GM23248 (cell line): ENCODE results near the gene PARD6B. TPM values are rescaled to one million over a fixed set of nuclear protein-coding genes. Genes with fewer than 3 reads are reported as not detected.
A peak's percentile ranks its signal among the peaks of the same experiment; 100 is the strongest.
"Not testable (repeated sequence)": the region's sequence is repeated elsewhere in the genome, so short reads cannot be mapped to it uniquely, and the experiment has no call there.

Source experiments
- DNase-seq: peaks from one replicate; pipeline ENCODE4 v3.0.0-alpha.2; 2015
- H2AFZ ChIP-seq: fragments of 200-600 bp; sonication (generic); 2 replicates; pipeline ENCODE4 v1.6.1; 2016; ENCODE audit warnings: antibody characterized with exemption
- H3F3A ChIP-seq: fragments of 200-600 bp; sonication (generic); 2 replicates; pipeline ENCODE4 v1.6.1; 2016; ENCODE audit warnings: mild to moderate bottlenecking, antibody characterized with exemption, mixed run types; ENCODE audit not compliant: insufficient read depth
- H3K27ac ChIP-seq: fragments of 200-600 bp; sonication (generic); 2 replicates; pipeline ENCODE4 v1.5.1; 2016; ENCODE audit warnings: mild to moderate bottlenecking
- H3K27me3 ChIP-seq: fragments of 200-600 bp; sonication (generic); replicated peaks from 2 replicates; pipeline ENCODE4 v1.6.1; 2016; ENCODE audit warnings: mild to moderate bottlenecking; ENCODE audit not compliant: insufficient read depth
- H3K36me3 ChIP-seq: fragments of 200-600 bp; sonication (generic); 2 replicates; pipeline ENCODE4 v1.6.1; 2016; ENCODE audit warnings: low read depth, mild to moderate bottlenecking
- H3K4me1 ChIP-seq: fragments of 200-600 bp; sonication (generic); 2 replicates; pipeline ENCODE4 v1.6.1; 2016; ENCODE audit warnings: mild to moderate bottlenecking; ENCODE audit not compliant: insufficient read depth
- H3K4me2 ChIP-seq: fragments of 200-600 bp; sonication (generic); one replicate; pipeline ENCODE4 v1.6.1; 2016; ENCODE audit warnings: mild to moderate bottlenecking; ENCODE audit not compliant: unreplicated experiment
- H3K4me3 ChIP-seq: fragments of 200-600 bp; sonication (generic); 2 replicates; pipeline ENCODE4 v1.5.1; 2016; ENCODE audit warnings: mild to moderate bottlenecking
- H3K79me2 ChIP-seq: fragments of 200-600 bp; sonication (generic); 2 replicates; pipeline ENCODE4 v1.6.1; 2016; ENCODE audit warnings: mild to moderate bottlenecking; ENCODE audit not compliant: insufficient read depth
- H3K9ac ChIP-seq: fragments of 200-600 bp; sonication (generic); 2 replicates; pipeline ENCODE4 v1.6.1; 2016; ENCODE audit warnings: mild to moderate bottlenecking
- H3K9me2 ChIP-seq: fragments of 200-600 bp; sonication (generic); 2 replicates; pipeline ENCODE4 v1.6.1; 2016; ENCODE audit warnings: mixed run types, mild to moderate bottlenecking, moderate library complexity; ENCODE audit not compliant: insufficient read depth
- H3K9me3 ChIP-seq: fragments of 200-600 bp; sonication (generic); one replicate; pipeline ENCODE4 v1.6.1; 2017; ENCODE audit warnings: low read depth
- H4K20me1 ChIP-seq: fragments of 200-600 bp; sonication (generic); 2 replicates; pipeline ENCODE4 v1.6.0; 2016; ENCODE audit not compliant: insufficient read depth
- EZH2 ChIP-seq: fragments of 200-600 bp; sonication (generic); IDR thresholded peaks from 2 replicates; pipeline ENCODE4 v1.6.1; 2018; ENCODE audit warnings: antibody characterized with exemption, mild to moderate bottlenecking; ENCODE audit not compliant: insufficient read depth, poor library complexity, severe bottlenecking
- EZH2phosphoT487 ChIP-seq: fragments of 200-600 bp; sonication (generic); IDR thresholded peaks from 2 replicates; pipeline ENCODE4 v1.6.1; 2018; ENCODE audit warnings: antibody characterized with exemption, moderate library complexity, mild to moderate bottlenecking, low read depth; ENCODE audit not compliant: insufficient read depth
- WGBS, 2 experiments: methylation state at CpG; one replicate each; pipeline ENCODE4 v1.1.6; 2015 to 2017; ENCODE audit warnings: low lambda C conversion rate in 2 of 2, low coverage in 1 of 2; ENCODE audit errors: missing lambda C conversion rate in 2 of 2; 5-methylcytosine and 5-hydroxymethylcytosine counted together
- in situ Hi-C: fragments of 300-500 bp; cut with MboI; formaldehyde crosslinking; loops from 2 replicates; pipeline ENCODE4 v1.15.0; 2020
- polyA plus RNA-seq: library from polyadenylated mRNA; unstranded; fragments of >200 nt; fragmentation: Nextera tagmentation; extraction: Ambion mirVana; gene quantifications from 2 replicates; pipeline ENCODE4 v1.2.1, GENCODE V29; 2016
- total RNA-seq: library from RNA; depleted of rRNA; stranded (reverse); fragments of >200 nt; shearing (Covaris generic); gene quantifications from 2 replicates; pipeline ENCODE4 v1.2.3, GENCODE V29; 2014

PARD6B gene
- total and polyA plus RNA-seq, 2 experiments from 2014 or later: 0.16 TPM; not detected in 1

- no peak for DNase-seq
- no peak overlapping the region for H3K4me2 ChIP-seq
- no peaks in the 10 kb centered on the region for H3K9me3 ChIP-seq
- H3K27me3 ChIP-seq: no peaks in the 10 kb centered on the region
- no peak for TF ChIP-seq EZH2phosphoT487
- no peak for TF ChIP-seq EZH2
- no peak overlapping the region for H2AFZ ChIP-seq
- in situ Hi-C loops: loop anchor here (10.0 kb wide), 1 partner anchor 142 kb away; the partner anchor contains the start of gene ADNP
- 0 out of 2 replicates have a peak, but pooled peaks cover 9% of the 10 kb centered on the region for H3F3A ChIP-seq
- H4K20me1 ChIP-seq: no peaks in the 10 kb centered on the region
- peaks cover 21% of the 10 kb centered on the region for H3K4me1 ChIP-seq
- WGBS, 2 experiments: 83 to 84% methylated on average over 14 of the region's 14 CpGs
- H3K27ac ChIP-seq: no peak overlapping the region
- H3K9me2 ChIP-seq: no peaks in the 10 kb centered on the region
- H3K79me2 ChIP-seq: peaks cover 13% of the 10 kb centered on the region; the same call in 1 of the 2 replicates
- no peak overlapping the region for H3K4me3 ChIP-seq
- no peak overlapping the region for H3K9ac ChIP-seq
- H3K36me3 ChIP-seq: no peaks in the 10 kb centered on the region
Observed at GRCh38 chr20:50792708-50793574, 61.6 kb downstream of the PARD6B start.

DNA sequence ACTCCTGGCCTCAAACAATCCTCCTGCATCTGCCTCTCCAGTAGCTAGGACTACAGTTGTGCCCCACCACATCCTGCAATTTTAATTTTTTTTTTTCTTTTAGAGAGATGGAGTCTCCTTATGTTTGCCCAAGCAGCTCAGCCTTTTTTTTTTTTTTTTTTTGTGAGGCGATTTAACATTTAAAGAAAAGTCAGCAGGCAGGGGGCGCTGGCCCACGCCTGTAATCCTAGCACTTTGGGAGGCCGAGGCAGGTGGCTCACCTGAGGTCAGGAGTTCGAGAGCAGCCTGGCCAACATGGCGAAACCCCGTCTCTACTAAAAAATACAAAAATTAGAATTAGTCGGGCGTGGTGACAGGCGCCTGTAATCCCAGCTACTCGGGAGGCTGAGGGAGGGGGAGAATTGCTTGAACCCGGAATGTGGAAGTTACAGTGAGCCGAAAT, 62.2 kb downstream of the PARD6B start:
- H3K9me2 ChIP-seq, H3K4me3 ChIP-seq, H3K9ac ChIP-seq, H3F3A ChIP-seq, H3K9me3 ChIP-seq, H3K36me3 ChIP-seq, H2AFZ ChIP-seq, H3K27me3 ChIP-seq, H3K27ac ChIP-seq, H4K20me1 ChIP-seq: not testable (repeated sequence)
- Histone ChIP-seq H3K4me2 (peak overlapping the region; percentile 71), H3K79me2 (peaks cover 13% of the 10 kb centered on the region), H3K4me1 (peaks cover 15% of the 10 kb centered on the region)
- in situ Hi-C loops: loop anchor here (10.0 kb wide), 1 partner anchor 141 kb away; the partner anchor contains the start of gene ADNP
- peak; percentile 64 for DNase-seq
- WGBS, 2 experiments: 39 to 42% methylated on average over 11 to 13 of the region's 13 CpGs

DNA sequence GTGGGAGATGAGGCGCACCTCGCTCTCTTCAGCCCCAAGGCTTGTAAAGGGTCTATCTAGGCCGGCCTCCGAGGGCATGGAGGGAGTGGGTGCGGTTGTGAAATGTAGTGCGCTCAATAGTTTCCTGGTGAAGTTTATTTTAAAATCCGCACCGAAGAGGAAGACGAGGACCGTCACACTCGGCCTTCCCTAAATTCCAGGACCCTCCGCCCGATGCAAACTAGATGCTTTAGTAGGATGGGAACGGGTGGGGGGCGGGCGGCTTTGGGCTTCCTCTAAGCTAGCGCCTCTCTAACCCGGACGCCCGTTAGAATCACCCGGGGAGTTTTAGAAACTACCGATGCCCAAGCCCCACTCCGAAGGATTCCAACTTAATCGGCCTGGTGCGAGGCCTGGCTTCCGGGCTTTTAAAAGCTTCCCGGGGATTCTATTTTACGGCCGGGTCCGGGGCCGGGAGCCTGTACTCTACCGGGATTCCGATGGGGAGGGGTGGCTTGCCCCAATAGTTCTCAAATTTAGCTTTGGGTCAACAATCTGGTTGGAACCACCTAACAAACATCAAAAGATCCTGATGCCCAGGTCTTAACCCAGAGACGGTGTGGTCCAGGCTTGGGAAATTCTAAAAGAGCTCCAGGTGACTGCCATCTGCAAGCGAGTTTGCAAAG, 62.9 kb downstream of the PARD6B start:
- Histone ChIP-seq H3K27ac (no peak overlapping the region), H3K4me2 (peak overlapping the region; percentile 71), H3K79me2 (peaks cover 13% of the 10 kb centered on the region), H3K9ac (peak overlapping the region; percentile 58), H2AFZ (peak overlapping the region; percentile 82), H4K20me1 (no peaks in the 10 kb centered on the region), H3K9me2 (no peaks in the 10 kb centered on the region), H3K9me3 (no peaks in the 10 kb centered on the region), H3K4me1 (peaks cover 13% of the 10 kb centered on the region), H3F3A (no peaks in the 10 kb centered on the region), H3K4me3 (peak overlapping the region; percentile 83), H3K36me3 (no peaks in the 10 kb centered on the region), H3K27me3 (no peaks in the 10 kb centered on the region)
- WGBS, 2 experiments: 5 to 6% methylated on average over 33 to 35 of the region's 35 CpGs
- TF ChIP-seq EZH2: no peak
- no peak for TF ChIP-seq EZH2phosphoT487
- in situ Hi-C loops: loop anchor here (10.0 kb wide), 1 partner anchor 140 kb away; the partner anchor contains the start of gene ADNP
- peak; percentile 46 for DNase-seq

DNA sequence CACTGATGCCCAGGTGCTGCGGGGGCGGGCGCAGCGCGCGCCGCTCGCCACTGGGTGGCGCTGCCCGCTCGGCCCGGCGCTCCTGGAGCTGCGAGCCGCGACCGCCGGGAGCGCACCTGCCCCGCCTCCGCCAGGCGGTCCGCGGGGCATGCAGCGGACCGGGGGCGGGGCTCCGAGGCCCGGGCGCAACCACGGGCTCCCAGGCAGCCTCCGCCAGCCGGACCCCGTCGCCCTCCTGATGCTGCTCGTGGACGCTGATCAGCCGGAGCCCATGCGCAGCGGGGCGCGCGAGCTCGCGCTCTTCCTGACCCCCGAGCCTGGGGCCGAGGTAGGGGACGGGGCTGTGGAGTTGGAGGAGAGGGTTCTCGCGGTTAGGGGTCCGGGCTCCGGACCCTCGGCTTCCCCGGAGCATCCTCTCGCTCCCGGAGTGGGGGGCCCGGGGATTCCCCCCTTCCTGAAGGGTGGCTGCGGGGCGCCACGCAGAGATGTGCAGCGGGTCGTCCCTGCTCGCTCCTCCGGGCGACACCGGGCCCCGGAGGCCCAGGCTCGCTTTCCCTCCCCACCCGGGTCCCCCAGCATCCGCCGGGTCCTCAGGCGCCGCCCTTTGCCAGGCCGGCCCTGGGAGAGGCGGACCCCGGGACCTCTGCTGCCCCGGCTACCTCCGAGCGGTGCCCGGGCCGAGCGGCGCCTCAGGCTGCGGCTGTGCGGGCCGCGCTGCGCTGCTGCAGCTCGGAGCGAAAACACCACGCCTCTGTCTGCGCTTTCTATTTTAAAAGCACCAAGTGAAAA, 63.7 kb downstream of the PARD6B start, which contains the start of gene BCAS4:
TSS of gene BCAS4 (plus strand) at position 216 of the 789 bp plus-strand sequence. CDS start at position 239, 23 bp downstream.
- H3K79me2 ChIP-seq: peaks cover 13% of the 10 kb centered on the region
- peak; percentile 94 for DNase-seq
- WGBS, 2 experiments: 1% methylated on average over 58 to 86 of the region's 92 CpGs
- H3K4me2 ChIP-seq: peak within 1 kb of the TSS; percentile 75
- TF ChIP-seq EZH2: no peak
- TF ChIP-seq EZH2phosphoT487: no peak
- no peaks in the 10 kb centered on the region for H3K27me3 ChIP-seq
- in situ Hi-C loops: loop anchor here (10.0 kb wide), 1 partner anchor 140 kb away; the partner anchor contains the start of gene ADNP
- H3K9me3 ChIP-seq: no peaks in the 10 kb centered on the region
- H3K4me3 ChIP-seq: peak within 1 kb of the TSS; percentile 83
- H3F3A ChIP-seq: no peaks in the 10 kb centered on the region
- H3K27ac ChIP-seq: peak within 1 kb of the TSS; percentile 33
- peak within 1 kb of the TSS; percentile 77 for H3K9ac ChIP-seq
- H3K9me2 ChIP-seq: no peaks in the 10 kb centered on the region
- H4K20me1 ChIP-seq: no peaks in the 10 kb centered on the region
- H3K4me1 ChIP-seq: peaks cover 13% of the 10 kb centered on the region
- peak within 1 kb of the TSS; percentile 88 for H2AFZ ChIP-seq
- H3K36me3 ChIP-seq: no peaks in the 10 kb centered on the region
